Measurements from ENCODE around the gene ZCRB1. TPM values are rescaled to one million over a fixed set of nuclear protein-coding genes. Genes with fewer than 3 reads are reported as not detected.

Gene ZCRB1
- total RNA-seq, 1 experiment from 2014 or later = 71.5 TPM

- Histone ChIP-seq H4K91ac (ENCODE audit: insufficient read length, low read depth, low read length) (no peak overlapping the region), H2BK20ac (ENCODE audit: low read depth, low read length, poor library complexity, severe bottlenecking) (no peak overlapping the region), H2AFZ (ENCODE audit: low read length) (no peak overlapping the region), H3K4me1 (ENCODE audit: insufficient read depth, low read length) (no peaks in the 10 kb centered on the region), H3K79me1 (ENCODE audit: insufficient read depth, low read depth, low read length, poor library complexity, severe bottlenecking) (no peaks in the 10 kb centered on the region), H3K9me3 (ENCODE audit: control insufficient read depth, low read depth, low read length) (no peaks in the 10 kb centered on the region), H3K4ac (ENCODE audit: low read depth, low read length) (no peak overlapping the region), H2BK5ac (ENCODE audit: insufficient read length, low read length) (no peak overlapping the region), H3K23ac (ENCODE audit: insufficient read length, low read depth, low read length) (no peak overlapping the region), H3K18ac (ENCODE audit: insufficient read length, low read depth, low read length) (no peak overlapping the region), H4K8ac (replicated peaks; ENCODE audit: insufficient read length, low read depth, low read length) (no peak overlapping the region), H3K79me2 (ENCODE audit: insufficient read depth, low read length) (no peaks in the 10 kb centered on the region), H3K23me2 (ENCODE audit: insufficient read length, low read depth, low read length, poor library complexity, severe bottlenecking) (no peaks in the 10 kb centered on the region), H3K14ac (ENCODE audit: insufficient read depth, low read length) (no peak overlapping the region), H2BK15ac (ENCODE audit: low read depth, low read length) (no peak overlapping the region), H3T11ph (ENCODE audit: low read length) (no peak overlapping the region), H4K20me1 (ENCODE audit: control insufficient read depth, insufficient read depth, insufficient read length) (no peaks in the 10 kb centered on the region), H3K56ac (ENCODE audit: insufficient read length, low read depth, low read length) (no peak overlapping the region), H3K27ac (ENCODE audit: insufficient read length, low read depth, low read length) (no peak overlapping the region), H2AK5ac (ENCODE audit: insufficient read length, low read length) (no peak overlapping the region), H3K9ac (ENCODE audit: extremely low read depth, insufficient read length, low read length) (no peak overlapping the region), H3K4me2 (ENCODE audit: insufficient read depth, insufficient read length, low read length) (no peak overlapping the region), H2BK12ac (ENCODE audit: insufficient read length, low read depth, low read length) (no peak overlapping the region), H3K27me3 (ENCODE audit: insufficient read depth, low read length) (no peaks in the 10 kb centered on the region), H4K5ac (ENCODE audit: insufficient read length, low read depth, low read length) (no peak overlapping the region), H2BK120ac (ENCODE audit: low read depth, low read length, poor library complexity, severe bottlenecking) (no peak overlapping the region)
- H3K36me3 Mint-ChIP-seq (ENCODE audit: insufficient read depth in 1 of 3, low read depth in 3 of 3) = peaks cover 0 to 2% (median 0%) of the 10 kb centered on the region in 3 experiments; a peak in 2 of 7 replicates
- peaks cover 2 to 6% of the 10 kb centered on the region in 2 experiments; a peak in 2 of 5 replicates for H3K9me3 Mint-ChIP-seq
- H3K4me3 Mint-ChIP-seq = no peak overlapping the region
- no peak for DNase-seq
- H3K27ac Mint-ChIP-seq = no peak overlapping the region
- no peak for TF ChIP-seq CTCF (conservative IDR thresholded peaks at IDR 0.05)
- no peaks in the 10 kb centered on the region for H3K4me1 Mint-ChIP-seq
- H3K27me3 Mint-ChIP-seq (ENCODE audit: low read depth) = peaks cover 15% of the 10 kb centered on the region
- WGBS (ENCODE audit: extremely low coverage, insufficient read length, low lambda C conversion rate) = no CpG with 5 or more reads among the region's 2 CpGs
Measured at GRCh38 chr12:42291680-42292079, 34.2 kb downstream of the ZCRB1 start.
